Suppressor macrophage treated with lipopolysaccharide for 4 hours (primary cell): Measurements from ENCODE around the gene KCNG2.

ENCODE experiments used
- DNase-seq: peaks from one replicate; pipeline ENCODE4 v3.0.0-alpha.2; 2020

KCNG2 gene

DNA sequence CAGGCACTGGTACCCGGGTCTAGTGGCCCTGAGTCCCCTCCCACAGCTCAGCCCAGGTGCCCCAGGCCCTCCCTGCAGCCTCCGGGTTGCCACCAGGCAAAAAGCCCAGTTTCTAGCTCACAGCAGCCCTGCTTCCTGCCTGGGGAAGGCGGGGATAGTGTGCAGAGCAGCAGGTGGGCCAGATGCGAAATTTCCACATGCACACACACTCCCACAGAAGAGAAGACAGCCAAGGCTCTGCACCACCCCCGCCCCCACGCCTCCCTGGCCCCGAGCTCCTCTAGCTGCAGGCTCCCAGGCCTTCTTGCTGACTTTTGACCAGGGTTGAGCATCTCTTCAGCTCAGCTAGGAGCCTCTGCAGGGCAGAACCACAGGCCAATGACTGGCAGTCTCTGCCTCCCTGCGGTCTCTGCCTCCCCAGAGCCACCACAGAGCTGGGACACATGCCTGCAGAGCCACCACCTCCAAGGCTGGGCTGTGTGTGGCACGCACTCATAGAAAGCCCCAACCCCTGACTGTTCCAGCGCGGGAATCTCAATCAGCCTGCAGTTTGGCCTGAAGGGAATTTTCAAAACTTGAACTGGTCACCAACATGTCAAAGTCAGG, 146.5 kb downstream of the KCNG2 start:
- no peak for DNase-seq

DNA sequence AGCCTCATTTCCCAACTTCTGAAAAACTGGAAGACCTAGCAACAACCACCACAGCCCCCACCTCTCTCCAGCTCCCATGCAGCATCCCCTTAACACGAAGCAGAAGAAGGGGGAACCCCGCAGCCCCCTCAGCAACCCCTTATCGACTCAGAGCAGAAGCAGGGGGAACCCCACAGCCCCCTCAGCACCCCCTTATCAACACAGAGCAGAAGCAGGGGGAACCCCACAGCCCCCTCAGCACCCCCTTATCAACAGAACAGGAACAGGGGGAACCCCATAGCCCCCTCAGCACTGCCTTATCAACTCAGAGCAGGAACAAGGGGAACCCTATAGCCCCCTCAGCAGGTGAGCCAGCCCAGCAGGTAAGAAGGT, 147.0 kb downstream of the KCNG2 start:
- DNase-seq, result no peak

DNA sequence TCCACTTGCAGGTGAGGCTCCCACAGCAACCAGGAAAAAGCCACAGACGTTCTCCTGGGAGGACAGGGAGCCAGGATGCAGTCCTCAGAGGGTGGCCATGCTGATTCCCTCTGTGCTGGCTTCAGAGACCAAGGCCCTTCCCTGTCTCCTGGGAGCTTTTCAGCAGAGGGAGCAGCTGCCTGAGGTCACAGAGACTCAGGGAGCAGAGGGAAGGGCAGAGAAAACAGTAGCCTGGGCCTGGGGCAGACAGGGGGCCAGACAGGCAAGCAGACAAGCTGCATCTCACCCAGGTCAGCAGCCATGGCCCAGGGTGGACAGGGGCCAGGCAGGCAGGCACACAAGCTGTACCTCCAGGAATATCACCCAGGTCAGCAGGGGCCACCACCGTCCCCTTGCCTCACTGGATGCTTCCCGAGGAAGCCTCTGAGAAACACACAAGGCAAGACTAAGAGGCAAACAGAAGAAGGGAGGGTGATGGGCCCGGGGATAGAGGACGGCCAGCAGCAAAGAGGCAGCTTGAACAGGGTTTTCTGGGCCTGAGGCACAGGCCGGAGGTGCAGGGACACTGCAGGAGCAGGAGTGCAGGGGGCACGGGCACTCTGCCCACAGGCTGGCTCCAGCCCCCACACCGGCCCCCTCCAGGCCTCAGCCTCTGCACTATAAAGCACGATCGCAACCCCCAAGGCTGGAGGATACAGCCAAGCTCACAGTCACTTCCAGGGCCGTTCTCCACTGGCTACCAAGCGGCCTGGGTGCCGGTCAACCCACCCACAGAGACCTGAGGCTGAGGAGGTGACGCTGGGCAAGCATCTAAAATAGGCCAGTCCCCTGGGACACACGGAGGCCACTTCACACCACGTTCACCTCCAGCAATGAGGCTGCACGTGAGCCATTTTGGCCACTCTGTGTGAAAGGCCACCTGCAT, 147.6 kb downstream of the KCNG2 start:
- no peak for DNase-seq

DNA sequence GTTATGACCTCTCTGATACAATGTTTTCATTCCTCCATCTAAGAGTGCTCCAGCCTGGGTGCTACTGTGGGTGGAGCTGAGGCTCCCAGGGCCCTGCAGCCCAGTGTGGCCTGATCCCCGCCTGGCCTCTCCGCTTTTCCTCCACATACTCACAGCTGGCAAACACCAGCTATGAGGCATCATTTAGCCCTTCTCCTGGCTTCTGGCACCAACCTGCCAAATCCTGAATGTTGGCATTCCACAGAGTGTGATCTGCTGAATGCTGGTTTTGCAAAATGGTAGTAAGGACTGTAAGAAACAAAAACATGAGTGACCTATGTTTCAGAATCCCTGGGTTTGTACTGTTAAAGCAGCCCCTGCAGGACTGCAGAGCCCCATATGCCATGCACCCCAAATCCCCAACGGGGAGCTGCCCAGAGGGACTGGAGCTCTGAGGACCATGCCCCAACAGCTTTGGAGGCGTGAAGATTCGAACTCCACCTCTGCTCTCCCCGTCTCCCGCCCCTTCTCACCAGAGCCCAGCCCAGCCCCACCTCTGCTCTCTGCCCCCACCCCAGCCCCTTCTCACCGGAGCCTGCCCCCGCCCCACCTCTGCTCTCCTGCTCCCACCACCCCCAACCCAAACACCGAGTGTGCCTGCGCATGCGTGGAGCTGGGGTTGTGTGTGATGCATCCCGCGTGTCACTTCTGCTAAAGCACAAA, 149.5 kb downstream of the KCNG2 start:
- DNase-seq, result no peak

DNA sequence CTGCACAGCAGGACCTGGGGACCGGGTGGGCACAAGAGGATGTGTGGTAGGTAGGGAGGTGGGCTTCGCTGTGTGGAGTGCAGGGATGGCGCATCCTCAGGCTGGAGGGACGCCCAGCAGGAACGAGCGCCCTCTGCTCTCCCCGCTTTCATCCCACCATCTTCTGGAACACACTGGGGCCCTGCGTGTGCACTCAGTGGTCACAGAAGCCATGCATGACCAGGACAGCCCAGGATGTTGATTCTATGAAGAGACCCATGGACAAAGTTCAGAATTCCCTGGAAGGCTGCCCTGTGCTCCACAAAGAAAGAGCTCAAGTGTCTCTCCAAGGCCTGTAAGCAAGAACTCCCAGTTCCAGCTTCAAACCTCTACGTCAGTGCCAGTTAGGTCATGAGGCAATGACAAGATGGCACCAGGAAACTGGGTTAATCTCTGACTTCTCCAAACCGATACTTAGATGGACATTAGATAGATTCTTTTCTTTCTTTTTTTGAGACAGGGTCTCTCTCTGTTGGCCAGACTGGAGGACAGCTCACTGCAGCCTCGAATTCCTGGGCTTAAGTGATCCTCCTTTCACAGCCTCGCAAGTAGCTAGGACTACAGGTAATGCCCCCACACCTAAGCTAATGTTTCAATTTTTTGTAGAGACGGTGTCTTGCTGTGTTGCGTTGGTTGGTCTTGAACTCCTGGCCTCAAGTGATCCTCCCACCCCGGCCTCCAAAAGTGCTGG, 150.3 kb downstream of the KCNG2 start:
- DNase-seq, result no peak

DNA sequence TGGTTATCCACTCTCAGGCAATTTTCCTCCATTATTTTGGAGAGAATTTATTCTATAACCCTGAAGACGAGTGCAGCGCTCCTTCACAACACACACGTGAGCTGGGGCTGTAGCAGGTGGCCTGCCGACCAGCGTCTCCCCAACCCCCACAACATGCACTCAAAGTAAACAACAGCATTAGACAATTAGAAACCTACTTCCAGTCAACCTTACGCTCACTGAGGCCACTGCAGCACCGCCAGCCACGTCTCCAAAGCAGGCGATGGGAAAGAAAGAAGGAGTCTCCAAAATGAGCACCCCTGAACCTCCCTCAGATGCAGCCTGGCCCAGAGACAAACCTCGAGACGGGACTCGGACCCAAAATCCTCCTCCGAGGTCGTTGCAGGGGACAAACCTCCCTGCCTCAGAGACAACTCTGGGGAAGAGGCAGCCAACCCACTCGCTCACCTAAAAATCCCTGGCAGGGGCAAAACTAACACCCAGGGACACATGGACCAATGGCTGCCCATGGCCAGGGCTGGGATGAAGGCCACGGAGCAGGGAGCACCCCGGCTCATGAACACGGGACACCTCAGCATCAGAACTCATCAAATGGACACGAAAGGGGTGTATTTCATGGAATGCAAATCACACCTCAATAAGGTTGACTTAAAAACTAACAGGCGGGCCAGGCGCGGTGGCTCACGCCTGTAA, 151.1 kb downstream of the KCNG2 start:
- no peak for DNase-seq
